ENCODE data around the gene ERBIN. TPM values are rescaled to one million over a fixed set of nuclear protein-coding genes. Genes with fewer than 3 reads are reported as not detected.

The ERBIN gene
- total RNA-seq, 2 experiments from 2014 or later = 44.8 to 52.3 TPM

GRCh38 chr5:66004216-66004615, 77.8 kb downstream of the ERBIN start:
- CTCF ChIA-PET = interaction anchor here (0.7 kb wide), 1 partner anchor 49 kb away, joined by 3 read pairs; no protein-coding TSS in a partner anchor
- no peak for DNase-seq
- Mint-ChIP-seq H3K27me3 (no peaks in the 10 kb centered on the region), H3K4me3 (no peak overlapping the region), H3K9me3 (ENCODE audit: low read depth) (peaks cover 6% of the 10 kb centered on the region), H3K27ac (no peak overlapping the region), H3K4me1 (peaks cover 48% of the 10 kb centered on the region), H3K36me3 (ENCODE audit: low read depth) (peaks cover 45% of the 10 kb centered on the region)
- no peak for ATAC-seq
- intact Hi-C loops (cut with DNase I, micrococcal nuclease) = loop anchor here (5.0 kb wide), 3 partner anchors 77 to 262 kb away; partner anchors contain the start of gene ERBIN (in 1 of the 2)
- POLR2A ChIA-PET = no interaction called here

- CTCF ChIA-PET = no interaction called here
- intact Hi-C loops (cut with DNase I, micrococcal nuclease) = no loop called here
- ATAC-seq (no peak), DNase-seq (no peak)
- Mint-ChIP-seq H3K4me1 (peaks cover 44% of the 10 kb centered on the region), H3K27ac (no peak overlapping the region), H3K27me3 (no peaks in the 10 kb centered on the region), H3K4me3 (no peak overlapping the region), H3K9me3 (ENCODE audit: low read depth) (peaks cover 6% of the 10 kb centered on the region), H3K36me3 (ENCODE audit: low read depth) (peaks cover 24% of the 10 kb centered on the region)
- POLR2A ChIA-PET = no interaction called here
Measured at GRCh38 chr5:66009277-66009676, 82.9 kb downstream of the ERBIN start.

DNA sequence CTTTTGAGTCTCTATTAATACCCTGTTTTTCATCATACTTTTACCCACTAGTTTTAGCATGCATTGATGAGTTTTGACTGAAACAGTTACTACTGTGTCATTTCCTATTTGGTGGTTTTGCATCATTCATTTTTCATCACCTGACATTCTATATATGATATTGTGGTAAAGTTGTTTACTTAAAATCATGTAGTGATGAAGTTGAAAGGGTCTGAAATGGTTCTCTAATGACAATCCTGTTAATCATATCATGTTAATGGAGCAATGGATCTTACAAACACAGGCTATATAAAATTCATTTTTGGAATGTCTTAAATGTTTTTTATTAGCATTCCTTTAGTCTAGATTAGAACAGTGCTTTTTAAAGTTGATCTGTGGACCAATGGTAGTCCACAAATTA, 84.1 kb downstream of the ERBIN start:
- Mint-ChIP-seq H3K27ac (peak overlapping the region; percentile 49), H3K27me3 (no peaks in the 10 kb centered on the region), H3K36me3 (ENCODE audit: low read depth) (peaks cover 17% of the 10 kb centered on the region), H3K4me1 (peaks cover 41% of the 10 kb centered on the region), H3K9me3 (ENCODE audit: low read depth) (no peaks in the 10 kb centered on the region), H3K4me3 (no peak overlapping the region)
- peak; percentile 79 for ATAC-seq
- intact Hi-C loops (cut with DNase I, micrococcal nuclease) = no loop called here
- POLR2A ChIA-PET = interaction anchor here (0.6 kb wide), 1 partner anchor 8 kb away, joined by 3 read pairs; no protein-coding TSS in a partner anchor
- DNase-seq = no peak
- CTCF ChIA-PET = interaction anchor here (0.6 kb wide), 1 partner anchor 175 kb away, joined by 3 read pairs; no protein-coding TSS in a partner anchor

DNA sequence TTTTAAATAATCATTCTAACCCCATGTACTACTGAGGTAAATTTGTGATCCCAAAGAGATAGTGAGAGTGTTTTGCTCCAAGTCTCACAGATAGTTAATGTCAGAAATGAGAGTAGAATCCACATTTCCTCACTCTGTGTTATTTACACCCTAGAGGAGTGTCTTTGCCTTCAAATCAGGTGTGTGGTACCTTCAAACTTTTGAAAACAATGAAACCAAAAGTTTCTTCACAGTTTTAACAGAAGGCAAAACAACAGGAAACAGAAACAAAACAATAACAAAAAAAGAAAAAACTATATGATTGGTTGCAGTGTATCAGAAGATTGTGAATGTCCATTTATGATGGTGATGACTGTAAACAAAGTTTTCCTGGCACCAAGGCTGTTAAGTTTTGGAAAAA, 85.9 kb downstream of the ERBIN start:
- H3K4me1 Mint-ChIP-seq = peaks cover 44% of the 10 kb centered on the region
- H3K36me3 Mint-ChIP-seq (ENCODE audit: low read depth) = peaks cover 18% of the 10 kb centered on the region
- DNase-seq (no peak), ATAC-seq (no peak)
- H3K4me3 Mint-ChIP-seq = no peak overlapping the region
- H3K27ac Mint-ChIP-seq = no peak overlapping the region
- ChIA-PET CTCF (no interaction called here), POLR2A (no interaction called here)
- intact Hi-C loops (cut with DNase I, micrococcal nuclease) = no loop called here
- H3K9me3 Mint-ChIP-seq (ENCODE audit: low read depth) = no peaks in the 10 kb centered on the region
- H3K27me3 Mint-ChIP-seq = no peaks in the 10 kb centered on the region

GRCh38 chr5:66013397-66013796, 87.0 kb downstream of the ERBIN start:
- Mint-ChIP-seq H3K4me3 (no peak overlapping the region), H3K4me1 (peaks cover 49% of the 10 kb centered on the region), H3K36me3 (ENCODE audit: low read depth) (peaks cover 22% of the 10 kb centered on the region), H3K27ac (no peak overlapping the region), H3K9me3 (ENCODE audit: low read depth) (no peaks in the 10 kb centered on the region), H3K27me3 (no peaks in the 10 kb centered on the region)
- ChIA-PET CTCF (no interaction called here), POLR2A (interaction anchor here (0.6 to 0.8 kb wide), 2 partner anchors 31 to 98 kb away, joined by 3 to 5 read pairs; no protein-coding TSS in a partner anchor)
- DNase-seq (no peak), ATAC-seq (no peak)
- intact Hi-C loops (cut with DNase I, micrococcal nuclease) = no loop called here

DNA sequence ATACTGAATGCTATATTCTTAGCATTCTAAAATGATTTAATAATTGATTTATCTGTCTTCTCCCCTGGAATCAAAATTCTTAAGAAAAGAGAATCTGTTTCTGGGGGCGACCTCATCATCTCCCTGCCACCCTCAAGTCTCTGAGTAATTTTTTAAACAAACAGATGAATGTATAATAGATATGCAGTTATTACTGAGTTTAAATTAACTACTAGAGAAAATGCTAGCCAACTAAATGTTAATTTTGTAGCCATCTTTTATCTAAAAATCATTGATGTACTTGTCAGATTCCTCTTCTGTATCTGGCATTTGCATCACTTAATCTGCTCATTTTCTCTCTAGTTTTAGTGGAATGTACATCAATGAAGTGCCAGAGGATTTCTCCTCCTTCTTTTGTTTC, 87.5 kb downstream of the ERBIN start:
- H3K27me3 Mint-ChIP-seq = no peaks in the 10 kb centered on the region
- ChIA-PET CTCF (no interaction called here), POLR2A (no interaction called here)
- DNase-seq = no peak
- intact Hi-C loops (cut with DNase I, micrococcal nuclease) = no loop called here
- H3K9me3 Mint-ChIP-seq (ENCODE audit: low read depth) = no peaks in the 10 kb centered on the region
- no peak for ATAC-seq
- H3K4me1 Mint-ChIP-seq = peaks cover 51% of the 10 kb centered on the region
- peaks cover 23% of the 10 kb centered on the region for H3K36me3 Mint-ChIP-seq (ENCODE audit: low read depth)
- H3K27ac Mint-ChIP-seq = no peak overlapping the region
- no peak overlapping the region for H3K4me3 Mint-ChIP-seq

DNA sequence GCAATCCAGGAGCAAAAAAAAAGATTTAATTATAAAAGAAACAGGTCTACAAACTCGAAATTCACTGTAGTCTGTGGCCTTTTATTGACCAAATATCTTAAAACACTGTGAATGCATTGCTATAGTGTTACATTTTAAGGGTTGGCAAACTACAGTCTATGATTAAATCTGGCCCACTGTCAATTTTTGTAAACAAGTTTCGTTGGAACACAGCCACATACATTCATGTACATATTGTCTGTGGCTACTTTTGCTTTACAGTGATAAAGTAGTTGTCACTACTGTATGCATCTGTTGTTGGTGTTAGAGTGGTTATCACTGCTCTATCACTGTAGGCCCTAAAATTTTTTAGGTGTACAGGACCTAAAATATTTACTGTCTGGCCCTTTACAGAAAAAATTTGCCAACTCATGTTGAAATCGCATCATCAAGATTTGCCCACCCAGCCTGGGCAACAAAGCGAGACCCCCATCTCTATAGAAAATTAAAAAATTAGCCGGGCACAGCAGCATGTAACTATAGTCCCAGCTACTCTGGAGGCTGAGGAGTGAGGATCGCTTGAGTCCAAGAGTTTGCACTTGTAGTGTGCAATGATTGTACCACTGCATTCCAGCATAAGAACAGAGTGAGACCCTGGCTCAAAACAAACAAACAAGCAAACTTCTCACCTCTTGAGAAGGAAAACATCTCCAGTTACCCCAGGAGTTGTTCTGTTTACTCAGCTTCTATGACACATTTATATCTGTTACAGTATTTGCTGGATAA, 89.0 kb downstream of the ERBIN start:
- peaks cover 45% of the 10 kb centered on the region for H3K4me1 Mint-ChIP-seq
- peaks cover 19% of the 10 kb centered on the region for H3K36me3 Mint-ChIP-seq (ENCODE audit: low read depth)
- H3K9me3 Mint-ChIP-seq (ENCODE audit: low read depth) = no peaks in the 10 kb centered on the region
- ATAC-seq = no peak
- no peak overlapping the region for H3K4me3 Mint-ChIP-seq
- POLR2A ChIA-PET = no interaction called here
- DNase-seq = no peak
- H3K27me3 Mint-ChIP-seq = no peaks in the 10 kb centered on the region
- CTCF ChIA-PET = no interaction called here
- intact Hi-C loops (cut with DNase I, micrococcal nuclease) = no loop called here
- no peak overlapping the region for H3K27ac Mint-ChIP-seq

DNA sequence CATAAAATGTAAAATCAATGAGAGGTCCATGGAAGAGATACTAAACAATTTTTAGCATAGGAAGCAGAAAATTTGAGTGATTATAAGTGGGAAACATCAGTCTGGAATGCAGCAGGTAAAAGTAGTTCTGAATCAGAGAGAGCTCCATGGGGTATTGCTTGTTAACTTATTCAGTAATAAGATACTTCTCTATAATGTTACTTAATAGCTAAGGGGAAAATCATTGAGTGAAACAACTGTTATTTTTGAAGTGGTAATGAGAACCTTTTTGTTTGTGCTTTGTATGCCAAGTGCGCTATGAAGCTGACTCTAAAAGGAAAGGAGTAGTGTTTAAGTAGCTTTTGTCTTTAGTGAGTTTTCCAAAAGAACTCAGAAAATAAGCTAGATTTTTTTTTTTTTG, 95.2 kb downstream of the ERBIN start:
- Mint-ChIP-seq H3K27me3 (no peaks in the 10 kb centered on the region), H3K4me1 (peaks cover 23% of the 10 kb centered on the region), H3K36me3 (ENCODE audit: low read depth) (peaks cover 24% of the 10 kb centered on the region), H3K27ac (no peak overlapping the region), H3K9me3 (ENCODE audit: low read depth) (no peaks in the 10 kb centered on the region), H3K4me3 (no peak overlapping the region)
- ATAC-seq = no peak
- ChIA-PET CTCF (interaction anchor here (0.8 to 1.4 kb wide), 4 partner anchors 9 to 244 kb away, joined by 3 to 4 read pairs (median 3); no protein-coding TSS in a partner anchor), POLR2A (interaction anchor here (0.6 kb wide), 1 partner anchor 165 kb away, joined by 3 read pairs; no protein-coding TSS in a partner anchor)
- DNase-seq = no peak
- intact Hi-C loops (cut with DNase I, micrococcal nuclease) = no loop called here

DNA sequence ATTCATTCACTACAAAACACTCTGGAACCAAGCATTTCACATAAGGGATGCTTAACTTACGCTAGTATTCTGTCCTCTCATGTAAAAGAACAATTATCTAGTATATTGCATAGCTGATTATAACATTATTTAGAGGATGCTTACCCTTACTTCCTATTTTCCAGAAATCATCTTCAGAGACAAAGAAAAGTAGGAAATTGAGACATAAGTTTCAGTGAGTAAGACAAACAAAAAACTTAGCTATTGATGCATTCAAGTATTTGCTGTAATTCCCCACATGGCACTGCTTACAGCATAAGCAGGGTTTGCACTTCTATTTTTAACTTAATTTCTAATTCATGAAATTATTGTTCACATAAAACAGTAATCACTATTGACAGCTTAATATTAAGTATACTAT, 112.9 kb downstream of the ERBIN start:
- Mint-ChIP-seq H3K4me1 (peaks cover 9% of the 10 kb centered on the region), H3K4me3 (no peak overlapping the region), H3K27me3 (no peaks in the 10 kb centered on the region), H3K9me3 (ENCODE audit: low read depth) (no peaks in the 10 kb centered on the region), H3K27ac (no peak overlapping the region), H3K36me3 (ENCODE audit: low read depth) (peaks cover 24% of the 10 kb centered on the region)
- ATAC-seq = no peak
- POLR2A ChIA-PET = no interaction called here
- CTCF ChIA-PET = interaction anchor here (0.9 kb wide), 1 partner anchor 14 kb away, joined by 4 read pairs; no protein-coding TSS in a partner anchor
- intact Hi-C loops (cut with DNase I, micrococcal nuclease) = no loop called here
- DNase-seq = no peak

GRCh38 chr5:66039701-66040100, 113.3 kb downstream of the ERBIN start:
- H3K27me3 Mint-ChIP-seq = no peaks in the 10 kb centered on the region
- peaks cover 9% of the 10 kb centered on the region for H3K4me1 Mint-ChIP-seq
- DNase-seq (no peak), ATAC-seq (no peak)
- intact Hi-C loops (cut with DNase I, micrococcal nuclease) = no loop called here
- H3K36me3 Mint-ChIP-seq (ENCODE audit: low read depth) = peaks cover 28% of the 10 kb centered on the region
- ChIA-PET CTCF (interaction anchor here (0.5 to 0.9 kb wide), 2 partner anchors 14 to 476 kb away, joined by 3 to 4 read pairs; no protein-coding TSS in a partner anchor), POLR2A (no interaction called here)
- H3K27ac Mint-ChIP-seq = no peak overlapping the region
- H3K4me3 Mint-ChIP-seq = no peak overlapping the region
- no peaks in the 10 kb centered on the region for H3K9me3 Mint-ChIP-seq (ENCODE audit: low read depth)

DNA sequence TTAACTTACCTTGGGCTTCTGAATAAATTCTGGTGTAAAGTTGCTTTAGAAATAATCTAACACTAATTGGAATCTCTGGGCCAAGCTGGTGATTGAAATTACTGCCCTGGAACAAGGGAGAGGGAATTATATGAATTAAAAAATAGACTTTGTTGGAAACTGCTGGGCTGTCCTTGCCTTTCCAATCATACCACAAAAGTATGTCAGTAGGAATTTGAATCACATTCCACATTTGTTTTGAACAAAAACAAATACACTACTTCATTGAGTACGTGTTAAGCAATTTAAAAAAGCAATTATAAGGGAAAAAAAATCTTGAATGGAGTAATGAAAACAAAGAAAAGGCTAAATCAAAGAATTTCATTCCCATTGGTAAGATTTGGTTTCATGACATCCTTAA, 115.3 kb downstream of the ERBIN start:
- Mint-ChIP-seq H3K27me3 (no peaks in the 10 kb centered on the region), H3K4me3 (no peak overlapping the region), H3K4me1 (peaks cover 9% of the 10 kb centered on the region), H3K9me3 (ENCODE audit: low read depth) (no peaks in the 10 kb centered on the region), H3K27ac (no peak overlapping the region), H3K36me3 (ENCODE audit: low read depth) (peaks cover 30% of the 10 kb centered on the region)
- ChIA-PET CTCF (interaction anchor here (0.6 to 1.7 kb wide), 2 partner anchors 12 to 19 kb away, joined by 3 to 4 read pairs; no protein-coding TSS in a partner anchor), POLR2A (no interaction called here)
- intact Hi-C loops (cut with DNase I, micrococcal nuclease) = no loop called here
- DNase-seq = no peak
- ATAC-seq = no peak

DNA sequence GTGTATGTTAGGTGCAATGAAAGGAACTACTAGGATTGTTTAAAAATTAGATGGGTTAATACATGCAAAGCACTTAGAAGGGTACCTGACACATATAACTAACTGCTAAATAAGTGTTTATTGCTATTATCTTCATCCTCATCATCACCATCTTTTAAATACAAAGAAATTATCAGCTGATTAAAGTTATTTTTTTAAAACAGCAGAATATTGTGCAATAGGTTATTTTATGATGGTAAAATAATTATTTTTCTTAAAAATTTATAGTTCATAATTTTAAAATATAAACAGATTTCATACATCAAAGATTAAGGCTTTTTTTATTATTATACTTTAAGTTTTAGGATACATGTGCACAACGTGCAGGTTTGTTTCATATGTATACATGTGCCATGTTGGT, 130.9 kb downstream of the ERBIN start:
- DNase-seq = no peak
- H3K36me3 Mint-ChIP-seq (ENCODE audit: low read depth) = peaks cover 63% of the 10 kb centered on the region
- H3K27ac Mint-ChIP-seq = no peak overlapping the region
- CTCF ChIA-PET = no interaction called here
- intact Hi-C loops (cut with DNase I, micrococcal nuclease) = loop anchor here in 1 of 2 experiments (2.0 kb wide), 1 partner anchor 14 kb away; no protein-coding TSS in a partner anchor
- H3K4me1 Mint-ChIP-seq = peaks cover 23% of the 10 kb centered on the region
- no peak for ATAC-seq
- POLR2A ChIA-PET = no interaction called here
- H3K9me3 Mint-ChIP-seq (ENCODE audit: low read depth) = peaks cover 12% of the 10 kb centered on the region
- H3K4me3 Mint-ChIP-seq = no peak overlapping the region
- no peaks in the 10 kb centered on the region for H3K27me3 Mint-ChIP-seq

All from activated CD4-positive, alpha-beta T cell treated with anti-CD3 and anti-CD28 coated beads for 36 hours (primary cell).